Limb (tissue), 2 donors: Measurements from ENCODE around the gene IFI44.

Experiments used
- DNase-seq, 2 donors: peaks; one replicate each; pipeline ENCODE4 v3.0.0-alpha.2; 2016; ENCODE audit errors: extremely low spot score in 2 of 2

The IFI44 gene

DNA sequence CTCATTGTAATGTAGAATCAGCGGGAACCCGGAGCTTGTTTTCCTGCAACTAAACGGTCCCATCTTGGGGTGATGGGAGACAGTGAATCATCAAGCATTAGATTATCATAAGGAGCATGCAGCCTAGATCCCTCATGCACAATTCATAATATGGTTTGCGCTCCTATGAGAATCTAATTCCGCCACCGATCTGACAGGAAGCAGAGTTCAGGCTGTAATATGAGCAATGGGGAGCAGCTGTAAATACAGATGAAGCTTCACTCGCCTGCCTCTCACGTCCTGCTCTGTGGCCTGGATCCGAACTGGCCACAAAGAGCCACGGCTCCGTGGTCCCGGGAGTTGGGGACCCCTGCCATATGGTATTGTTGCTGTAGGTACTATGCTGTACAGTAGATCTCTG lies 1.6 kb downstream of the IFI44 start:
- peak in 1 of 2 donors; percentile 21 for DNase-seq

GRCh38 chr1:78652019-78652560 lies 2.5 kb downstream of the IFI44 start:
- no peak for DNase-seq

GRCh38 chr1:78658901-78659300 lies 9.3 kb downstream of the IFI44 start:
- DNase-seq: no peak

- DNase-seq: no peak
These were observed 14.3 kb downstream of the IFI44 start for GRCh38 chr1:78663923-78664322.

DNA sequence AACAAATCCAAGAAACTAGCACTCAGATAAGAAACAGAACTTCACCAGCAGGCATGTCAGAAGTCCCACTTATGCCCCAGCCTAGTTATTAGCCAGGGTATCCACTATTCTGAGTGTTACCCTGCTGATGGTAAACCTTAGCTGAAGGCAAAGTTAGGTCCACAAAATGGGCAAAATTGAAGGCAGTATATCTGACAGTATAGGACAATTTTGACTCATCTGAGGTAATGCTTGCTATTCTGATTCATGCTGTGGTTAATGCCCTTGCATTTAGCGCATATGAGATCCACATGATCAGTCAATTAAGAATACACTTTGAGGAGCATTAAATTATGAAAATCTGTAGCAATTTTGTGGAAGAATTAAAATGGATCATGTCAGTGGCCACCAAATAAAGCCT lies 15.1 kb downstream of the IFI44 start:
- no peak for DNase-seq

DNA sequence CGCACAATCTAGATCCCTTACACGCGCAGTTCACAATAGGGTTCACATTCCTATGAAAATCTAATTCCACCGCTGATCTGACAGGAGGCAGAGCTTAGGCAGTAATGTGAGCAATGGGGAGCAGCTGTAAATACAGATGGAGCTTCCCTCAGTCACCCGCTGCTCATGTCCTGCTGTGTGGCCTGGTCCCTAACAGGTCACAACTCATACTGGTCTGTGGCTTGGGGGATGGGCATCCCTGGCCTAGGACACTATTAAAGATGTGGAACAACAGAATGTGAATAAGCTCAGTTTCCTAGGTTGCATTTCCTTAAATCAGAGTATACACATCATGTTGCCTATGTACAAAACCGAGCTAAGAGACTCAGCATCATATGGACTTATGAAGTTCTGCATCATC lies 16.2 kb downstream of the IFI44 start:
- no peak for DNase-seq

DNA sequence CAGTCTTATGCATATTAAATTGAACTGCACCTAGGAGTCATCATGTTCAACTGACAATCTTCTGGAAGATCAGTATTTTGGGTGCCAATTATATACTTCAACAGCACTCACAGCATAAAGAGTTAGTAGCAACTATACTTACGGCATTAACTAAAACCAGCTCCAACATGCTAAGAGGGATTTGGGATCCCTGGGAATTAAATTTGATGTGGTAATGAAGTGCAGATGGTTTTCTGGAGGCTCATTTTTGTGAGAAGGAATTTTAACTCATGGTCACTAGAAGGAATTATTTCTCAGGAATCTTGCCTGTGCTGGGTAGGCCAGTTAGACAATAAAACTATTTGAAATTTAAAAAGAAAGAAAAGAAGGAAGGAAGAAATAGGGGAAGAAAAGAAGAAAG lies 18.3 kb downstream of the IFI44 start:
- DNase-seq: no peak

DNA sequence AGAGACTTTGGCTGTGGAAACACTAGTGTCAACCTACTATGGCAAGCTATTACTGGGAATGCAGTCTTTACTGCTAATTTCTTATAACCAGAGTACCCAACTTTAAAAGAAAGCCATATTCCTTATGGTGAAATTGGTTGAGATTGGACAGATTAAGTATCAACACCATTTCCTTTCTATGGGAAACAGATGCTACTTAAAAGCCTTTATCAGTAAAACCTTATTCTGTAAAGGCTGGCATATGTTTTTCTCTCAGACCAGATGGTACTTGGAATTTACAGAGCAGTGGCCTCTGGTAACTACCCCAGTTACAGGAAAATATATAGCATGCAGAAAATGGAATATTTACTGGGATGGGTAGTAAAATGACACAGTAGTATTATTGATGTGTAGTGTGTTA lies 18.8 kb downstream of the IFI44 start:
- no peak for DNase-seq

GRCh38 chr1:78672428-78672827 lies 22.8 kb downstream of the IFI44 start:
- DNase-seq: no peak

DNA sequence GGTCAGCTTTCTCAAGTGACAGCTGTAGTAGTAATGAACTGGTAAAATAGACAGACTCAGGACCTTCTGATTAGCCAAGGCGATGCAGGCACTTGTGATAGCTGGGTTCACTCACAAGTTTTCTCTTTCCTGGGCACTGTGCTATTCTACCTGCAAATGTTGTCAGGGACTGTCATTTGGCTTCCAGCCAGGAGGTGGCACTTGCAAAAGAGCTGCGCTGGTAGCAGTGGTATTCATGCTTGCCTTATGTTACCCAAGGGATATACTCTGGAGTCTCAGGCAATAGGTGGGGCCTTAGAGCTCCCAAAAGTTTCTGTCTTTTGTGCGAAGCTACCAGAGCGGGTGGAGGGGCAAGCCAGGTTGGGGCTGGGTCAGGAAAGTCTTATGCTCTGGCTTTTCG lies 23.5 kb downstream of the IFI44 start:
- DNase-seq: no peak

- DNase-seq: peak; percentile 44 to 77
These were observed 26.8 kb downstream of the IFI44 start for GRCh38 chr1:78676347-78676982.

DNA sequence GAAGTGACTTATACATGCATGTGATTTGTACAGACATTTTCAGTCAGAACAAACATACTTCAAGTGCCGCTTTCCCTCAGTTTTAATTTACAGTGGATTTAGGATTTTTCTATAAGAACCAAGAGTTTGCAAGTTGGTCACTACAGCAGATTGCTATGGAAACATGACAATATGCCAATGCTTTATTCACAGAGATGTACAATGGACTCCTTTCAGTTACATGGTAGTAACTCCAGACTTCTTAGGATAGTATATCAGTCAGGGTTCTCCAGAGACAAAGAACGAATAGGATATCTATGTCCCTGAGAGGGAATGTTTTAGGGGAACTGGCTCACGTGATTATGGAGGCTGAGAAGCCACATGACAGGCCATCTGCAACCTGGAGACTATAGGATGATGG lies 27.4 kb downstream of the IFI44 start:
- no peak for DNase-seq

- DNase-seq: no peak
These were observed 28.2 kb downstream of the IFI44 start for GRCh38 chr1:78677788-78678187.

DNA sequence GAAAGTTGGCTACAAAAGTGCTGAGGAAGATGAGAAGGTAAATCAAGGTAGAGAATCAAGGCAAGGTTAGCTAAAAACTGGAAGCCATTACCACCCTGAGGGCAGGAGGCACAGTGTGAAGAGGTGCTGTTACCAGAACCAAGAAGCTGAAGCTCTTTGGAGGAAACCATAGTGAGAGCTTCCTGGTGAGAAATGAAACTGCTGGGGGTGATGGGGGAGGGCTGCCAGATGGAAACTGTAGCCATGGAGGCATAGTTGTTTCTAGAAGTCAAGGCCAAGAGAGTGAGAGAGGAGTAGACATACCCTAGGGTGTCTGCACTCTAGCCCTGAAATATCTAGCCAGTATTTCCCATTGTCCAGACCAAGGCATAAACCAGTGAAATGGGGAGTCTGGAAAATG lies 28.7 kb downstream of the IFI44 start:
- no peak for DNase-seq

DNA sequence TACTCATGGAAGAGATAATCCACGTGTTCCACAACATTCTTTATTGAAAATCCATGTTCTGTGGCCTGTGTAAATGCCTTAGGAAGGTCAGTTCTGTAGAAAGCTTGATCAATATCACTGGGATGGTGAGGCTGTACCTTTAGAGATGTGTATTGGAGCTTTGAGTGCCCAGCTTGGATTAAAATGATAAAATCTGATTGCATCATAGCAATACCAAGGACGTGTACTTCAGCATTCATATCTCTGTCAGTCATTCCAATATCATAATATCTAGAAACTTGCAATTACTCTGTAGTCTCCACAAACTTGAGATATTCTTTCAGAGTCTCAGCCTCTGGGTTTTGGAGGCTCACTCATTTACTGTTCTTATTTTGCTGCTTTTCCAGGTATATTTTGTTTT lies 31.6 kb downstream of the IFI44 start:
- DNase-seq: no peak

- DNase-seq: no peak
These were observed 32.9 kb downstream of the IFI44 start for GRCh38 chr1:78682496-78682895.

DNA sequence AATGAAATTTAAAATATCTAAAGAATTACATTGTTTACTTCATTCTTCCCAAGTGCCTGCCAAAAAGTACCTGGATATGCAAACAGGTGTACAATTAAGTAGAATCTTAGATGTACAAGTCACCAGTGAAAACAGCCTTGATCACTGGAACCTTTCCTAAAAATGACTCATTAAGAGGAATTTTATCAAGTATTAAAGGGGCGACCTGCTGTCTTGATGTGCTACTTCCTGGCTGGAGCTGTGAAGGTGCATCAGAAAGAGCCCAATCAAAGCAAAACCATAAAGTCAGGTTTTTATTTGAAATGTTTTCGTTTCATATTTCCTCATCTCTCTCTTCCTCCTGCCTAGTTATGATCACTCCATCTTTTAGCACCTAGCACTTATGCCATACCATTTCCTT lies 33.4 kb downstream of the IFI44 start:
- no peak for DNase-seq

- no peak for DNase-seq
These were observed 37.7 kb downstream of the IFI44 start for GRCh38 chr1:78687315-78687714.

DNA sequence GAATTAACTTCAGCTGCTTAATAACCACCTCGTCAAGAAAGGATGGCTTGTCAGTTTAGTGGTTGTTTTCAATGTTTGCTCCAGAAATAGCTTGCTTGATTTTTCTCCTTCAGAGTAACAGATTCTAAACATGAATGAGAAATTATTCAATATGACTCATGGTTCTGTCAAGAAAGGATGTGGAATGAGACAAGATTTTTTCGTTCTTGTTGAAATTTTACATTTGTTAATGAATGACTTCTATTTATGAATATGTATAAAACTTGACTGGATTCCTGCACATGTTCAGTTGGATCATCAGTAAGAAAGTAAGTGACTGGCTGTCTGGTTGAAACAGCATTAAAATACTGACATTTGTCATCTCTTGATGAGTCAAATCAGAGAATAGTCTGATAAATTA lies 38.3 kb downstream of the IFI44 start:
- no peak for DNase-seq

GRCh38 chr1:78688697-78689096 lies 39.1 kb downstream of the IFI44 start:
- peak in 1 of 2 donors; percentile 54 for DNase-seq

GRCh38 chr1:78690516-78690915 lies 40.9 kb downstream of the IFI44 start:
- no peak for DNase-seq

DNA sequence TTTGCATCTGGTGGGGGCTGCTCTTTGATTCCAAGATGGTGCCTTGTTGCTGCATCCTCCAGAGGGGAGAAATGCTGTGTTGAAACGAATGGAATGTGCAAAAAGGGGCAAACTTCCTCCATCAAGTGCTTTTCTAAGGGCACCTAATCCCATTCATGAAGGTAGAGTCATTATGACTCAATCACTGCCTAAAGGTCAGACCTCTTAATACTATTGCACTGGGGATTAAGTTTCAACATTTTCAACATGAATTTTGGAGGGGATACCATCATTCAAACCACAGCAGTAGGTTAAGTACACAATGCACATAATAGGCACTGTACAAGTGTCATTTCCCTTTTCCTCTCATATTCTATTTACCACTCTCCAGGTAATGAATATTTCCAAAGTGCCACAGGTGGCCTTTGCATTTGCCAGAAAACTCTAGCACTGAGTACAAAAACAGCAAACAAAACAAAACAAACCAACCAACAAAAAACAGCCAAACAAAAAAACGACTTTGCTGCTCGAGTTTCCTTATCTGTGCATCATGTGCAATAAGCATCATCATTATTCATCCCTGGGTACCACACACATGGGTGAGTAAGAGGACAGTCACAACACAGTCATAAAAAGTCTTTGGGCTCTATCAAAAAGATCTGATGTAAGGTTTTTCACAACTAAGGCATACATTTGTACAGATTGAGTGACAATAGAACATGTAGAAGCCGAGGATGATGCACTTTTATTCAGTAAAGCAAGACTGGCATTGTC lies 42.5 kb downstream of the IFI44 start:
- no peak for DNase-seq

DNA sequence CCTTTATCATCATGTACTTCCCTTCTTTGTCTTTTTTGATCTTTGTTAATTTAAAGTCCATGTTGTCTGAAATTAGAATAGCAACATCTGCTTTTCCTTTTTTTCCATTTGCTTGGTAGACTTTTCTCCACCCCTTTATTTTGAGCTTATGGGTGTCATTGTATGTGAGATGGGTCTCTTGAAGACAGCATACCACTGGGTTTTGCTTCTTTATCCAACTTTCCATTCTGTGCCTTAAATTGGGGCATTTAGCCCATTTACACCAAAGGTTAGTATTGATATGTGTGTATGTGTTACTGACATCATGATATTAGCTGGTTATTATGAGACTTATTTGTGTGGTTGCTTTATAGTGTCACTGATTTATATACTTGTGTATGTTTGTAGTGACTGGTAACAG lies 50.2 kb downstream of the IFI44 start:
- no peak for DNase-seq
